OCI-LY3 (cell line): Measurements from ENCODE around the gene RPL7A.
A peak's percentile ranks its signal among the peaks of the same experiment; 100 is the strongest.

ENCODE experiments used
- H2AFZ ChIP-seq: fragments of 200-600, 300-600 bp; shearing (Covaris generic); 2 replicates; pipeline ENCODE4 v1.6.0; 2014; ENCODE audit warnings: antibody characterized with exemption, low read depth, low read length
- H3K27ac ChIP-seq: fragments of 200-600, 300-600 bp; sonication (generic); 2 replicates; pipeline ENCODE4 v1.5.1; 2014; ENCODE audit warnings: mild to moderate bottlenecking, low read length, moderate library complexity, mixed read lengths
- H3K27me3 ChIP-seq: fragments of 200-600, 300-600 bp; sonication (generic); 2 replicates; pipeline ENCODE4 v1.6.1; 2014; ENCODE audit warnings: low read depth, low read length, mixed read lengths
- H3K36me3 ChIP-seq: fragments of 200-600, 300-600 bp; sonication (generic); replicated peaks from 2 replicates; pipeline ENCODE3; 2014; ENCODE audit warnings: low read depth, low read length, mixed read lengths
- H3K4me1 ChIP-seq: fragments of 300-600, 200-600 bp; sonication (generic); 2 replicates; pipeline ENCODE4 v1.6.1; 2014; ENCODE audit warnings: low read length, mixed read lengths
- H3K4me2 ChIP-seq: fragments of 200-600, 300-600 bp; sonication (generic); 2 replicates; pipeline ENCODE4 v1.6.1; 2014; ENCODE audit warnings: low read length, mixed read lengths
- H3K4me3 ChIP-seq: fragments of 300-600, 200-600 bp; sonication (generic); 2 replicates; pipeline ENCODE4 v1.5.1; 2014; ENCODE audit warnings: antibody characterized with exemption, mild to moderate bottlenecking, low read length, moderate library complexity
- H3K79me2 ChIP-seq: fragments of 300-600, 200-600 bp; shearing (Covaris generic); 2 replicates; pipeline ENCODE4 v1.6.1; 2014; ENCODE audit warnings: mild to moderate bottlenecking, low read length, mixed read lengths
- H3K9ac ChIP-seq: fragments of 300-600, 200-600 bp; shearing (Covaris generic); 2 replicates; pipeline ENCODE4 v1.6.0; 2014; ENCODE audit warnings: mild to moderate bottlenecking, low read length, moderate library complexity
- H3K9me3 ChIP-seq: fragments of 200-600, 300-600 bp; shearing (Covaris generic); 2 replicates; pipeline ENCODE4 v1.6.1; 2014; ENCODE audit warnings: low read length, mixed read lengths; ENCODE audit not compliant: insufficient read depth
- H4K20me1 ChIP-seq: fragments of 200-600, 300-600 bp; sonication (generic); 2 replicates; pipeline ENCODE4 v1.6.1; 2016; ENCODE audit warnings: low read length, mixed read lengths; ENCODE audit not compliant: insufficient read depth
- CTCF ChIP-seq: fragments of 200-600, 300-600 bp; sonication (generic); IDR thresholded peaks from 2 replicates; pipeline ENCODE4 v1.5.1; 2014; ENCODE audit warnings: antibody characterized with exemption, low read length, low read depth
- EZH2phosphoT487 ChIP-seq: fragments of 200-600 bp; shearing (Covaris generic); IDR thresholded peaks from 2 replicates; pipeline ENCODE4 v1.6.1; 2018; ENCODE audit warnings: antibody characterized with exemption, mixed run types, low read depth

RPL7A gene

GRCh38 chr9:133348718-133349573 lies 928 bp downstream of the RPL7A start:
- peak overlapping the region; percentile 96 for H3K4me2 ChIP-seq
- H2AFZ ChIP-seq: no peak overlapping the region
- H3K27me3 ChIP-seq: no peaks in the 10 kb centered on the region
- no peaks in the 10 kb centered on the region for H3K9me3 ChIP-seq
- peaks cover 51% of the 10 kb centered on the region for H3K79me2 ChIP-seq
- peaks cover 20% of the 10 kb centered on the region for H3K4me1 ChIP-seq
- peaks cover 42% of the 10 kb centered on the region for H4K20me1 ChIP-seq
- TF ChIP-seq EZH2phosphoT487: no peak
- TF ChIP-seq CTCF: no peak
- peaks cover 74% of the 10 kb centered on the region for H3K36me3 ChIP-seq
- peak overlapping the region; percentile 89 for H3K4me3 ChIP-seq
- H3K9ac ChIP-seq: peak overlapping the region; percentile 100
- peak overlapping the region; percentile 81 for H3K27ac ChIP-seq

GRCh38 chr9:133349965-133350616 lies 2.1 kb downstream of the RPL7A start:
- H3K4me3 ChIP-seq: 0 out of 2 replicates have a peak overlapping the region, but pooled peaks have one; percentile 89
- no peak overlapping the region for H2AFZ ChIP-seq
- H3K27ac ChIP-seq: no peak overlapping the region
- H3K4me2 ChIP-seq: peak overlapping the region; percentile 96; the same call in 1 of the 2 replicates
- peaks cover 57% of the 10 kb centered on the region for H3K79me2 ChIP-seq
- H3K9me3 ChIP-seq: no peaks in the 10 kb centered on the region
- peaks cover 25% of the 10 kb centered on the region for H3K4me1 ChIP-seq
- peaks cover 63% of the 10 kb centered on the region for H3K36me3 ChIP-seq
- no peak overlapping the region for H3K9ac ChIP-seq
- TF ChIP-seq CTCF (no peak), EZH2phosphoT487 (no peak)
- H4K20me1 ChIP-seq: peaks cover 42% of the 10 kb centered on the region
- H3K27me3 ChIP-seq: no peaks in the 10 kb centered on the region

GRCh38 chr9:133351526-133351907 lies 3.5 kb downstream of the RPL7A start:
- H3K27ac ChIP-seq: 0 out of 2 replicates have a peak overlapping the region, but pooled peaks have one; percentile 23
- H3K9ac ChIP-seq: no peak overlapping the region
- H3K9me3 ChIP-seq: no peaks in the 10 kb centered on the region
- H4K20me1 ChIP-seq: peaks cover 38% of the 10 kb centered on the region
- TF ChIP-seq CTCF (no peak), EZH2phosphoT487 (no peak)
- H3K4me1 ChIP-seq: peaks cover 24% of the 10 kb centered on the region
- no peaks in the 10 kb centered on the region for H3K27me3 ChIP-seq
- H3K4me2 ChIP-seq: no peak overlapping the region
- peaks cover 49% of the 10 kb centered on the region for H3K36me3 ChIP-seq
- H2AFZ ChIP-seq: no peak overlapping the region
- peaks cover 53% of the 10 kb centered on the region for H3K79me2 ChIP-seq
- H3K4me3 ChIP-seq: no peak overlapping the region
